GM19238 (cell line): Measurements from ENCODE around the gene ESPNL.

ENCODE experiments used
- DNase-seq: peaks from one replicate; pipeline ENCODE4 v3.0.0; 2011; ENCODE audit warnings: low spot score; ENCODE audit not compliant: insufficient read length

The ESPNL gene

DNA sequence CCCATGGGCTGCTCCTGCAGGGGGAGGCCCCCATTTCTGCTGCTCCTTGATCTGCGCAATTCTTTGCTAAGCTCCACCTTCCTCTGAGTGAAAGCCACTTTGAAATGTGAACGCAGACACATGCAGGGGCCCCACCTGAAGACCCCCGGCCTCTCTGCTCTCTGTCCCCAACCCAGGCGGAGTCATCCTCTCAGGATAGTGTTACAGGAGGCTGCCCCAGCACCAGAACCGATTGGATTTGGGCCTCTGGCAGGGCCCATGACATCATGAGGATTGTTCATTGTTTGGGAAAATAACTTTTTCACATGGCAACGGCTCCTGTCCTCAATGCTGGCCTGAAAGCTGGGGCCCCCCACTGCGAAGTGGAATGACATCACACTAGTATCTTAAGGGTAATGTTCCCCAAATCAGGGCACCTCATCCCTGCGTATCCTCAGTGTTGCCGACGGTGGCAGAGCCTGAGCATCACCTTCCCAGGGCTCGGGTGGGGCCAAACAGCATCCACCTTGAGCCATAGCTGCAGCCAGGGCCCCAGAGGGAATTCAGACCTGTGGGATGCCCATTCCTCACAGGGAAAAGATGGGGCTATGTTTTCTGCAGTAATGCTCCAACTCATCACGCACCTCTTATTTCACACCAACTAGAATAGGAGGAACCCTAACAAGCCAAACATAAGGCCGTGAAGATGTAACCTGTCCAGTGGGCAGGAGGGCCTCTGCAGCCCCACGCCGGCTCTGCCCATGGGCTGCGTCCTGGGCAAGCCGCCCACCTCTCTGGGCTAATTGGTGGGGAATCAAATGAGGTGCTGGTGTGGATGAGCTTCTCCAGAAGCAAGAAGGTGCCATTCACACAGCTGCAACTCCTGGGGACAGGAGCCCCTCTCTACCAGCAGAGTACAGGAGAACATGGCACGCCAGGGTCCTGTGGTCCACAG lies 55.9 kb downstream of the ESPNL start:
- no peak for DNase-seq

- DNase-seq: no peak
These were observed 57.4 kb downstream of the ESPNL start for GRCh38 chr2:238157506-238158017.

GRCh38 chr2:238158018-238158508 lies 57.9 kb downstream of the ESPNL start:
- DNase-seq: no peak

GRCh38 chr2:238158509-238159070 lies 58.5 kb downstream of the ESPNL start, which contains the start of gene ERFE:
ERFE (plus strand) TSS chr2:238158970; CDS start chr2:238159008, 38 bp downstream.
- DNase-seq: peak; percentile 68

GRCh38 chr2:238159071-238159539 lies 59.0 kb downstream of the ESPNL start:
- no peak for DNase-seq

DNA sequence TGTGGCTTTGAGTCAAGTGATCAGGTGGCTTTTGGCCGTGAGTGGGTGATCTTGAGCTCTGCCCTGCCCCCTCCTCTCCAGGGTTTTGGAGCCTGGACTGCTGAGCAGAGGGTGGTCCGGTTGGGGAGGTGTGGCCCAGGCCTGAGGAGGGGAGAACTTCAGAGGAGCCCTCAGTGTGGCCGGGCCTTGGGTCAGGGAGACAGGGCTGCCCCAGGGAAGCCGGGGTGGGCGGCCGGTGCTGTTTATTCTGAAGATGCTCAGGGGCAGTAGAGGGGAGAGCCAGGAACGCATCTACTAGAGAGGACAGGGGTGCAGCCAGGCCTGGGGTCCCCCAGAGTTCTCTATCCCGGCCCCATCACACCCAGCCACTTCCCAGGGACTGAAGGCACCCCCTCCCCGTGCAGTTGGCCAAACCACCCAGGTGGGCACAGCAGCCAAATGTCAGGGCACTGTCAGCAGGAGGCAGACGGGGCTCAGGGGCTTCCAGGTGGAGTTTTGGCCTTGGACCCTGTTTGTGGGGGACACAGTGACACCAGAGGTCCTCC lies 59.6 kb downstream of the ESPNL start:
- DNase-seq: no peak

DNA sequence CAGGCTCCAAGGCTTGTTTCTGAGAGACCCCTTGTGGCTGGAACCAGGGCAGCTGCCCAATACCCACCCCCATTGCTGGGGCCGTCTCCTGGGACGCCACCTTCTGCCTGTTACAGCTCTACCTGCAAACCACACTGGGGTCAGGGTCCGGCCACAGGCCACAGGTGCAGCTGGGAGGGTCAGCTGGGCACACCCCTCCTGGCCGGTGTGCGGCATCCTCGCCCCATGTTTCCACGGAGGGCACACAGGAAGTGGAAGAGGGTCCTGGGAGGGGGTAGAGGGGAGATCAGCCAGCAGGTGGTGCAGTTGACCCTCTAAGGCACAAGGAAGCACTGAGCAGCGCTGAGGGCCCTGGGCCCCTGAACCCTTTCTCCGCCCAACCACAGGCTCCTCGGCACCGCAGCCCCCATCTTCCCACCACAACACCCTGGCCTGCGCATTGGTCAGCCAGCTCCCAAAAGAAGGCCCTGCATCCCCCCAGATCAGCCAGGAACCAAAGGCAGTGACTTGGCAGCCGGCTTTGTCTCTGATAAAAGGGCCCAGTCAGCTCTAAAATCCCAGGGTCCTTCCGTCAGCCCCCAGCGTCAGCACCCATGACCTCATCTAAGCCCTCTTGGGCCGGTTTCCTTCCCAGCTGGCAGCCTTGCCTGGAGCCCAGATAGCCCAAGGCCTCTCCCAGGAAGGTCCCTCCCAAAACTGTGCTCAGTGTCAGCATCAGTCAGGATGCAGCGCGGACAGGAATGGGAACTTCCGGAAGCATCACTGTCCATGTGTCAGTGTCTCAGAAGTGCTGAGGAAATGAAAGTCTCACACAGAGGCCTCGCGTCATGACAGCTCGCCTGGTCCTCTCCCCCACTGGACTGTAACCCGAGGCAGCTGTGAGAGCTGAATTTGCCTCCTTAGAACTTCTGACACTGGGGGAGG lies 60.3 kb downstream of the ESPNL start:
- no peak for DNase-seq

- no peak for DNase-seq
These were observed 61.3 kb downstream of the ESPNL start for GRCh38 chr2:238161291-238162051.

DNA sequence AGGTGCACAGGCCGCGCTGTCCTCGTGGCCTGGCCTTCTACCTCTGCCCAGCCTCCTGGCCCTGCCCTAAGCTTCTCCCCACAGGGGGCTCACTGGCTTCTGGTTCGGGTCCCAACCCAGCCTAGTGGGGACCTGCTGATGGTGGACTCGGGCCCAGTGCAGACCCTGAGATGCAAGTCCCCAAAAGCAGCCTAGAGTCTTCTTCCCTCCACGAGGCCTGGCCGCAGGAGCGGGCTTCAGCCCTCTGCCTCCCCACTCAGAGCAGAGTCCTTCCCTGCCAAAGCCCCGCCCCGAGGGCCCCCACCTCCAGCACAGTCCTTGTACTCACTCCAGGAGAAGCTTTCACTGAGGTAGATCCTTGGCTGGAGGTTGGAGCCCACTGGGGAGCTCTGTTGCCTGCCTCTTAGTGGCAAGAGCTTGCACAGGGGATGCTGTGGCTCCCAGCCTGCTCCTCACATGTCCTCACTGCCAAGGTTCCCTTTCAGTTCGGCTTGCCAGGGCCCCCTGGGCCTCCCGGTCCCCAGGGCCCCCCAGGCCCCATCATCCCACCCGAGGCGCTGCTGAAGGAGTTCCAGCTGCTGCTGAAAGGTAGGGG lies 62.2 kb downstream of the ESPNL start:
- no peak for DNase-seq

DNA sequence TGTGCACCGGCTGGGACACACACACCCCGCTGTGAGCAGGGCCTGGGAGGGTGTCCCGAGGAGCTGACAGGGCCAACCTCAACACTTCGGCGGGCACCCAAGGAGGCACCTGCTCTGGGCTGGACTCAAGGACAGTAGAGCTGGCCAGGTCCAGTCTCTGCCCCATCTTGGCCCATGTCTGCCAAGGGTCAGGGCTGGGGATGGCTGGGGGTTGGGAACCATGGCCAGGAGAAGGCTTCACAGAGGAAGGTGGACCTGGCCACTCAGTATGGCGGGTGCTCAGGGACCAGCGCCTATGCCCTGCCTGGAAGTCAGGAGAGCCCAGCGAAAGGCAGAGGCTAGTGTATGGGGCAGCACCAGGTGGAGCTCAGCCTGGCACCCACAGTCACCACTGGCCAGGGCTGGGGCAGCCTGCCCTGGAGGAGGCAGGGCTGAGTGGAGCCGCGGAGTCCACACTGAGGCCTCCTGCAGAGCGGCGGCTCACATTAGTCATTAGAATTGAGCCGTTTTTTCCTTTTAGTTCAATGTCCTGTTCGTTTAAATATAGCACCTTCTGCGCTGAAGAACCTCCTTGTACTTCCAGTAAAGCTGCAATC lies 62.8 kb downstream of the ESPNL start:
- DNase-seq: no peak

GRCh38 chr2:238163481-238164198 lies 63.5 kb downstream of the ESPNL start:
- no peak for DNase-seq

GRCh38 chr2:238164906-238165287 lies 64.8 kb downstream of the ESPNL start:
- DNase-seq: no peak

GRCh38 chr2:238165288-238165921 lies 65.3 kb downstream of the ESPNL start:
- DNase-seq: no peak

DNA sequence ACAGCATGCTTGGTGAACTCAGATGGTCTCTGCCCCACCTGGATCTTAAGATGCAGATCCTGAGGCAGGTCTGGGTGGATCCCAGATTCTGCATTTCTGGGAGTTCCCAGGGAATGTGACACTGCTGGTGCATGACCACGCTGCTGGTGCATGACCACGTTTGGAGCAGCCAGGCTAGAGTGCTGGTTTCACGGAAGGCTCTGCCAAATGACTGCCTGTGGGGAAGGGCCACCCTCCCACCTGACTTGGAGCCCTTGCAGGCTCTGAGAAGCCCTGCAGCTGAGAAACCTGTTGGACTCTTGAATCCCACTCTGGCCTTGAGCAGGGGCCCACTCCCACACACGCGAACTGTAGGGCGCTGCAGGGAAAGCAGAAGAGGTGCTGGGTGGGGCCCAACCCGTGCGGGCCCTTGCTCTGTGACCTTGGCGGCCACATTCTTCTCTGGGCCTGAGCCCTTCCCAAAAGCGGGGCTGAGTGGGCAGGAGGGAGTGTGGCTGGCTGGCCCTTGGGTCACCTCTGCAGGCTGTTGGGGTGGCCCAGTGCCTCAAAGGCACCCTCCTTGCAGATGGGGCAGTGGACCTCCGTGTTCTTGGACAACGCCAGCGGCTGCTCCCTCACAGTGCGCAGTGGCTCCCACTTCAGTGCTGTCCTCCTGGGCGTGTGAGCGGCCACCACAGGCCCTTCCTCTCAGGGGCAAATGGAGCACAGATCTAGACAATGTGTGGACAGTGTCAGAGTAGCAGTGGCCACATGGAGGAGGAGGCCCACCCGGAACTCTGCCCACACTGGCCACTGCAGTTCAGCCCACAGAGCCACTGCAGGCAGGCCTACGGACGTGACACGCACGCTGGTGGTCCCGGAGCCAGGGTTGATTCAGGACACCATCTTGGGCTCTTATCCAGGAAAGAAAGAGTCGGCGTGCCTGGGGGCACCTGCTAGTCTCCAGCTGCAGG lies 66.5 kb downstream of the ESPNL start:
- no peak for DNase-seq

DNA sequence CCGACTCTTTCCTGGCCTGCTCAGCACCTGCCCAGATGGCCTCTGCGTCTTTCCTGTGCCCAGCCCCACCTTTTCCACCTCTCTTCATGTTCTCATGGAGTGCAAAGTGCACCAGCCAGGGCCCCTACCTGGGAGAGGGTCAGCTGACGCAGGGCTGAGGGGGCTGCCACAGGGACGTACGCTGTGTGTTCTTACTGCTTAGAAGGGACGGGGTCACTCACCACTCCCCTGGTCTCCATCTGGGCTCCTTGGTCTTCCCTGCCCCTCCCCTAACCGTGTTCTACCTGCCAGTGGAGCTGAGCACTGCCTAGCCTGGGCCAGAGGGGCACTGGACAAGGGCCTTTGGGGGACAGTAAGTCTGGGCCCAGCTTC lies 67.2 kb downstream of the ESPNL start:
- DNase-seq: no peak

DNA sequence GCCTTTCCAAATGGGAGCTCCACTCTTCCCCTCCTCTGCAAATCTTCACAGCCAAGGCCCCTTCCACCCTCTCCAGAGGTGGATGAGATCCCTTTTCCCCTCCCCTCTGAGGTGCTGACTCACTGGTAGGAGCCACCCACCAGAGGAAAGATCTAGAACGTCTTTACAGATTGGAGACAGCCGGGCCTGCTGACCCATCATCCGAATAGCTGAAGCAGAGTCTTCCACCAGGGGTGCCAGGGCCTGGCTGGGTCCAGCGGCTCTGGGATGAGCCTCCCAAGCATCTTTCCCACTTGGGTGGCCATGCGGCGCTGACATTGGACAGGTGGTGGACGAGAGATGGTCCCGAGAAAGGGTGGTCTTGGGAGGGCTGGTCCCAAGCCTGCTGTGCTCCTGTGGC lies 67.6 kb downstream of the ESPNL start:
- no peak for DNase-seq
